Ovary (tissue), 9 donors: ENCODE measurements around the gene CAPNS1. TPM values are rescaled to one million over a fixed set of nuclear protein-coding genes. Genes with fewer than 3 reads are reported as not detected.
"Not testable (repeated sequence)": the region's sequence is repeated elsewhere in the genome, so short reads cannot be mapped to it uniquely, and the experiment has no call there.

Experiments used
- DNase-seq, 5 donors: peaks; one replicate each; pipeline ENCODE4 v3.0.0-alpha.2; 2019 to 2020
- H3K27ac ChIP-seq, 2 donors: fragments of 200-600 bp; one replicate each; pipeline versions ENCODE4 v1.5.1 to v1.8.0; 2019 to 2022
- H3K27me3 ChIP-seq: fragments of 200-600 bp; one replicate; pipeline ENCODE4 v1.8.0; 2022
- H3K36me3 ChIP-seq: fragments of 200-600 bp; sonication (generic); one replicate; pipeline ENCODE4 v1.5.1; 2019
- H3K4me1 ChIP-seq: one replicate; pipeline ENCODE4 v1.8.1; 2013; ENCODE audit warnings: mild to moderate bottlenecking, moderate library complexity; ENCODE audit not compliant: insufficient read depth
- H3K4me3 ChIP-seq: fragments of 200-600 bp; sonication (generic); one replicate; pipeline ENCODE4 v1.5.1; 2017
- H3K9me3 ChIP-seq, 2 donors: fragments of 200-600 bp in 1 of 2; sonication (generic) in 1 of 2; one replicate each; pipeline versions ENCODE4 v1.5.1 to v1.8.1; 2013 to 2019; ENCODE audit warnings: mild to moderate bottlenecking in 1 of 2, moderate library complexity in 1 of 2
- CTCF ChIP-seq, 3 donors: fragments of 450-650 bp in 2 of 3; fragments of 200-600 bp in 1 of 3; IDR thresholded peaks; one replicate each; pipeline versions ENCODE4 v1.5.1 to v1.8.0; 2016 to 2022; ENCODE audit warnings: antibody characterized with exemption in 3 of 3, mild to moderate bottlenecking in 1 of 3
- EP300 ChIP-seq: sonication (generic); formaldehyde crosslinking; IDR thresholded peaks from one replicate; pipeline ENCODE4 v1.6.1; 2017; ENCODE audit warnings: antibody characterized with exemption
- POLR2A ChIP-seq: fragments of 450-650 bp; IDR thresholded peaks from one replicate; pipeline ENCODE4 v1.6.1; 2017; ENCODE audit warnings: antibody characterized with exemption, mild to moderate bottlenecking, moderate library complexity
- WGBS, 3 donors: extraction: QIAGEN DNeasy Blood & Tissue Kit in 1 of 3; methylation state at CpG; one replicate each; pipeline versions ENCODE4 v1.1.5 to v1.1.7; 2013 to 2017; 5-methylcytosine and 5-hydroxymethylcytosine counted together
- intact Hi-C, 4 donors: fragments of 100-400 bp; cut with DNase I; formaldehyde crosslinking; loops; one replicate each; pipeline versions ENCODE4 v1.11.0 to v1.15.1; 2022 to 2023
- polyA plus RNA-seq, 2 donors: library from polyadenylated mRNA; stranded (reverse); fragments of 200-250 nt in 1 of 2; fragments of 350-450 nt in 1 of 2; fragmentation: Illumina TruSeq in 1 of 2; extraction: RNeasy Lipid Tissue Mini Kit (QIAGEN cat#74804) in 1 of 2; gene quantifications; one replicate each; pipeline ENCODE4 v1.2.3, GENCODE V29; 2013 to 2014
- total RNA-seq, 7 donors: library from RNA; depleted of rRNA in 2 of 7; stranded (reverse); fragments of >200 nt in 2 of 7; fragmentation: NEBNext Ultra II Directional in 3 of 7; extraction: Animal tissue kit (Norgen Biotek cat#: 25700) in 3 of 7; gene quantifications; one replicate each; pipeline versions ENCODE4 v1.1.0 to v1.2.4, GENCODE V29; 2016 to 2023
- donor health status: DM: no; HTN: no; CAD: no; lungs with moderate emphysema.
- donor health status: DM: no; HTN: no; CAD: no.
- donor health status: Bipolar disorder and iron deficiency.
- donor health status: DM: yes; HTN: yes; CAD: no.
- donor health status: DM: no; HTN: no; CAD: no.
- donor health status: DM: yes; HTN: yes; CAD: no.

CAPNS1 gene
- total and polyA plus RNA-seq, 9 donors: 69.4 to 783 (median 488) TPM

GRCh38 chr19:36182612-36183244 is 42.9 kb downstream of the CAPNS1 start:
- Histone ChIP-seq H3K9me3 (no peaks in the 10 kb centered on the region), H3K4me1 (no peaks in the 10 kb centered on the region), H3K27me3 (no peaks in the 10 kb centered on the region), H3K4me3 (no peak overlapping the region), H3K27ac (no peak overlapping the region), H3K36me3 (no peaks in the 10 kb centered on the region)
- intact Hi-C loops: no loop called here
- WGBS, 3 donors: 81 to 85% (median 83%) methylated on average over 17 of the region's 17 CpGs
- TF ChIP-seq POLR2A: no peak
- TF ChIP-seq CTCF (IDR thresholded peaks at IDR 0.05): no peak
- no peak for TF ChIP-seq EP300
- DNase-seq: no peak

- TF ChIP-seq EP300: no peak
- no peak for TF ChIP-seq POLR2A
- no peak for TF ChIP-seq CTCF (IDR thresholded peaks at IDR 0.05)
- 81 to 83% (median 82%) methylated on average over 10 of the region's 10 CpGs for WGBS, 3 donors
- Histone ChIP-seq H3K27ac (no peak overlapping the region), H3K27me3 (no peaks in the 10 kb centered on the region), H3K9me3 (no peaks in the 10 kb centered on the region), H3K4me1 (no peaks in the 10 kb centered on the region), H3K4me3 (no peak overlapping the region), H3K36me3 (no peaks in the 10 kb centered on the region)
- no peak for DNase-seq
- intact Hi-C loops: no loop called here
These were observed 43.4 kb downstream of the CAPNS1 start for GRCh38 chr19:36183245-36183628.

DNA sequence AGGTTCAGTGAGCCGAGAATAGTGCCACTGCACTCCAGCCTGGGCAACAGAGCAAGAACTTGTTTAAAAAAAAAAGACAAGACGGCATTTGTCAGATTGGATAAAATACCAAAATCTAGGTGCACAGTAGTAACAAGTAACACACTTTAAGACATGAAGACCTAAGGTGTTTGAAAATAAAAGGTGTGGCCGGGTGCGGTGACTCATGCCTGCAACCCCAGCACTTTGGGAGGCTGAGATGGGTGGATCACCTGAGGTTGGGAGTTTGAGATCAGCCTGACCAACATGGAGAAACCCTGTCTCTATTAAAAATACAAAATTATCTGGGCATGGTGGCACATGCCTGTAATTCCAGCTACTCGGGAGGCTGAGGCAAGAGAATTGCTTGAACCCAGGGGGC is 46.9 kb downstream of the CAPNS1 start:
- DNase-seq, H3K4me1 ChIP-seq, H3K27me3 ChIP-seq, intact Hi-C loops, H3K27ac ChIP-seq, H3K9me3 ChIP-seq, H3K36me3 ChIP-seq, H3K4me3 ChIP-seq: not testable (repeated sequence)
- WGBS, 3 donors: 90 to 94% (median 93%) methylated on average over 5 of the region's 5 CpGs

DNA sequence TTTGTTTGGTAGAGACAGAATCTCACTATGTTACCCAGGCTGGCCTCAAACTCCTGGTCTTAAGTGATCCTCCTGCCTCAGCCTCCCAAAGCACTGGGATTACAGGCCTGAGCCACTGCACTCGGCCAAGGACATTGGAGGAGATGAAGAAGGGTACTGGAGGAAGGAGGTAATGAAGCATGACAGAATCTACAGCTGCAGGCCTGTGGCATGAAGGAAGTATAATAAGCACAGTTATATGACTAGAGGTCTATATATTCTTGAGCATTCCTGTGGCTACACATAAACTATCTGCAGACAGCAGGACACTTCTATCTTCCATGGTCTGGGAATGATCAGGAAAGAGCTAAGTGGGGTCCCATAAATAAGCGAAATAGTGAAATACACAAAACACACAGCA is 56.4 kb downstream of the CAPNS1 start:
- H3K4me1 ChIP-seq: no peaks in the 10 kb centered on the region
- H3K4me3 ChIP-seq: no peak overlapping the region
- H3K27me3 ChIP-seq: no peaks in the 10 kb centered on the region
- no peaks in the 10 kb centered on the region for H3K36me3 ChIP-seq
- intact Hi-C loops: no loop called here
- no peaks in the 10 kb centered on the region for H3K9me3 ChIP-seq
- H3K27ac ChIP-seq: no peak overlapping the region
- WGBS, 3 donors: 94 to 95% (median 95%) methylated on average over 2 of the region's 2 CpGs
- DNase-seq: no peak
- TF ChIP-seq CTCF (IDR thresholded peaks at IDR 0.05): no peak
- TF ChIP-seq EP300: no peak
- no peak for TF ChIP-seq POLR2A

DNA sequence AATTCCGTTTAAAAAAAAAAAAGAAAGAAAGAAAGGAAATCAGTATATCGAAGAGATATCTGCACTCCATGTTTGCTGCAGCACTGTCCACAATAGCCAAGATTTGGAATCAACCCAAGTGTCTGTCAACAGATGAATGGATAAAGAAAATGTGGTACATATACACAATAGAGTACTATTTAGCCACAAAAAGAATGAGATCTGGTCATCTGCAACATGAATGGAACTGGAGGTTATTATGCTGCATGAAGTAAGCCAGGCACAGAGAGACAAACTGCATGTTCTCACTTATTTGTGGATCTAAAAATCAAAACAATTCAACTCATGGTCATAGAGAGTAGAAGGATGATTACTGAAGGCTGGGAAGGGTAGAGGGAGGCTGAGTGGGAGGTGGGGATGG is 58.3 kb downstream of the CAPNS1 start:
- Histone ChIP-seq H3K9me3 (no peaks in the 10 kb centered on the region), H3K4me1 (no peaks in the 10 kb centered on the region), H3K36me3 (no peaks in the 10 kb centered on the region), H3K4me3 (no peak overlapping the region), H3K27ac (no peak overlapping the region), H3K27me3 (no peaks in the 10 kb centered on the region)
- no peak for DNase-seq
- intact Hi-C loops: no loop called here
- WGBS, 3 donors: 89 to 98% (median 94%) methylated on average over 2 of the region's 2 CpGs
- TF ChIP-seq CTCF (IDR thresholded peaks at IDR 0.05) (no peak), POLR2A (no peak), EP300 (no peak)

Other genes with a start within 250 kb of the CAPNS1 start
- gene NFKBID, start 239.5 kb upstream of the CAPNS1 start, total RNA-seq: 10 to 100 TPM; 10.4 to 23.7 (median 14.6) TPM
- 1 to 10 TPM; 4.8 to 5.0 TPM for gene NFKBID, start 239.5 kb upstream of the CAPNS1 start, polyA plus RNA-seq
- gene HCST, start 237.5 kb upstream of the CAPNS1 start, total RNA-seq: 1 to 10 TPM in 6 of 7 donors, under 1 TPM in 1; 0.92 to 6.3 (median 5.5) TPM
- gene HCST, start 237.5 kb upstream of the CAPNS1 start, polyA plus RNA-seq: 1 to 10 TPM; 8.5 to 9.2 TPM
- gene TYROBP, start 231.8 kb upstream of the CAPNS1 start, total RNA-seq: 10 to 100 TPM in 6 of 7 donors, 1 to 10 TPM in 1; 9.2 to 41.5 (median 31.4) TPM
- gene TYROBP, start 231.8 kb upstream of the CAPNS1 start, polyA plus RNA-seq: 100 to 1,000 TPM in 1 of 2 donors, 10 to 100 TPM in 1; 55.1 to 135 TPM
- 10 to 100 TPM; 10.6 to 31.2 (median 21.9) TPM for gene LRFN3, start 203.7 kb upstream of the CAPNS1 start, total RNA-seq
- 10 to 100 TPM in 1 of 2 donors, 1 to 10 TPM in 1; 6.4 to 13.4 TPM for gene LRFN3, start 203.7 kb upstream of the CAPNS1 start, polyA plus RNA-seq
- 10 to 100 TPM; 17.0 to 78.6 (median 20.2) TPM for gene SDHAF1, start 144.9 kb upstream of the CAPNS1 start, total RNA-seq
- 10 to 100 TPM; 11.2 to 21.6 TPM for gene SDHAF1, start 144.9 kb upstream of the CAPNS1 start, polyA plus RNA-seq
- 1 to 10 TPM in 4 of 7 donors, under 1 TPM in 3; 0.43 to 2.6 (median 1.7) TPM for gene SYNE4, start 131.3 kb upstream of the CAPNS1 start, total RNA-seq
- gene SYNE4, start 131.3 kb upstream of the CAPNS1 start, polyA plus RNA-seq: under 1 TPM; 0.37 to 0.48 TPM
- gene ALKBH6, start 125.9 kb upstream of the CAPNS1 start, total RNA-seq: 10 to 100 TPM; 12.7 to 25.5 (median 18.6) TPM
- gene ALKBH6, start 125.9 kb upstream of the CAPNS1 start, polyA plus RNA-seq: 10 to 100 TPM; 17.7 to 18.3 TPM
- 10 to 100 TPM; 16.1 to 82.5 (median 54.9) TPM for gene CLIP3, start 107.2 kb upstream of the CAPNS1 start, total RNA-seq
- 10 to 100 TPM; 34.3 to 91.3 TPM for gene CLIP3, start 107.2 kb upstream of the CAPNS1 start, polyA plus RNA-seq
- gene THAP8, start 85.8 kb upstream of the CAPNS1 start, total RNA-seq: 1 to 10 TPM; 5.3 to 7.9 (median 6.5) TPM
- 1 to 10 TPM; 1.9 to 5.9 TPM for gene THAP8, start 85.8 kb upstream of the CAPNS1 start, polyA plus RNA-seq
- 1 to 10 TPM in 2 of 7 donors, under 1 TPM in 5; 0.24 to 1.0 (median 0.69) TPM for gene WDR62, start 85.2 kb upstream of the CAPNS1 start, total RNA-seq
- gene WDR62, start 85.2 kb upstream of the CAPNS1 start, polyA plus RNA-seq: under 1 TPM; 0.18 to 0.51 TPM
- not detected for gene OVOL3, start 28.9 kb upstream of the CAPNS1 start, total RNA-seq
- not detected for gene OVOL3, start 28.9 kb upstream of the CAPNS1 start, polyA plus RNA-seq
- 10 to 100 TPM; 61.4 to 84.8 (median 70.0) TPM for gene POLR2I, start 25.2 kb upstream of the CAPNS1 start, total RNA-seq
- 10 to 100 TPM; 49.4 to 73.8 TPM for gene POLR2I, start 25.2 kb upstream of the CAPNS1 start, polyA plus RNA-seq
- gene TBCB, start 24.6 kb upstream of the CAPNS1 start, total RNA-seq: 100 to 1,000 TPM in 6 of 7 donors, 10 to 100 TPM in 1; 94.3 to 160 (median 144) TPM
- 100 to 1,000 TPM; 124 to 175 TPM for gene TBCB, start 24.6 kb upstream of the CAPNS1 start, polyA plus RNA-seq
- 10 to 100 TPM; 39.9 to 81.4 (median 56.7) TPM for gene COX7A1, start 12.4 kb downstream of the CAPNS1 start, total RNA-seq
- gene COX7A1, start 12.4 kb downstream of the CAPNS1 start, polyA plus RNA-seq: 10 to 100 TPM; 31.4 to 36.0 TPM
- gene ZNF565, start 74.6 kb downstream of the CAPNS1 start, total RNA-seq: 10 to 100 TPM in 1 of 7 donors, 1 to 10 TPM in 6; 3.6 to 10.1 (median 7.6) TPM
- 1 to 10 TPM; 4.1 to 6.9 TPM for gene ZNF565, start 74.6 kb downstream of the CAPNS1 start, polyA plus RNA-seq
- 10 to 100 TPM; 52.0 to 73.8 (median 57.7) TPM for gene ZNF146, start 75.0 kb downstream of the CAPNS1 start, total RNA-seq
- 10 to 100 TPM; 38.1 to 56.2 TPM for gene ZNF146, start 75.0 kb downstream of the CAPNS1 start, polyA plus RNA-seq
- gene ZFP14, start 239.1 kb downstream of the CAPNS1 start, total RNA-seq: 10 to 100 TPM in 1 of 7 donors, 1 to 10 TPM in 6; 4.7 to 10.5 (median 7.0) TPM
- gene ZFP14, start 239.1 kb downstream of the CAPNS1 start, polyA plus RNA-seq: 1 to 10 TPM; 3.1 to 5.9 TPM